Stimulated activated CD8-positive, alpha-beta memory T cell treated with anti-CD3 and anti-CD28 coated beads, Interleukin-4, amount 100 ng/mL, for 24 hours (primary cell): ENCODE data around the gene LPAR3.

Experiments
- DNase-seq: peaks from one replicate; pipeline ENCODE4 v3.0.0-alpha.2; 2020; ENCODE audit warnings: low read depth

Gene LPAR3

DNA sequence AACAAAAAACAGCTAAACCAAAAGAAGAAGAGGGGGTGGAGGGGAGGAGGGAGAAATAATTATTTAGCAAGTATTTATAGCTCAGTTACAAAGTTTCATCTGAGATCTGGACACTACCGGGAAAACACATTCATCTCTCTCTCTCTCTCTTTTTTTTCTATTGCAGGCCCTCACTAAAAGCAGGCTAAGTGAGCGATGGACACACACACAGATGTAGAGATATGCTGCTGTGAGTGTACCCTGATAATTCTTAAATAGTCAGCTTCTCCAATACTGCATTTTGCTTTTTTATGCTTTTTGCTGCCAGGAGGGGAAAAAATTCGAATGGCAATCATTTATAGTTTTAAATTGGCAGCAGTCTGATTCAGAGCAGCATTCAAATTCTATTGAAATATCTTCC is 65.0 kb downstream of the LPAR3 start:
- DNase-seq = no peak

DNA sequence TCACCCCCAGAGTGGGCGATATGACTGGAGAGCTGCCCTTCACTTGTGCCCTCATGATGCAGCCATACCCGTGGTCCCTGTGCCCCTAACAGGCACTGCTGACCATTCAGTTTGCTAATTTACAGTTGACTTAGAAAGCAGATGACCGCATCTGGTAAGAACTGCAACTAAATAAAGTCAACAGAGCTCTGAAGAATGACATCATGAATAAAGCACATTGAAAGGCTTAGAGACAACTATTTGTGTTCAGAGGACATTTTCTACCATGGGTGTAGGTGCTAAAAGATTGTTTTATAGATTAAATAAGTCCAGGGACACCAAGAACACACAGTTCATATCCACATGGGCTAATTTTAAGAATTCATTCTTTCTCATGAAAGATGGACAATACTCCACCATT is 65.5 kb downstream of the LPAR3 start:
- no peak for DNase-seq

GRCh38 chr1:84825161-84825560 is 67.8 kb downstream of the LPAR3 start:
- DNase-seq = no peak

- no peak for DNase-seq
Measured at GRCh38 chr1:84823991-84824390, 69.0 kb downstream of the LPAR3 start.

- no peak for DNase-seq
Measured at GRCh38 chr1:84823511-84823910, 69.5 kb downstream of the LPAR3 start.

DNA sequence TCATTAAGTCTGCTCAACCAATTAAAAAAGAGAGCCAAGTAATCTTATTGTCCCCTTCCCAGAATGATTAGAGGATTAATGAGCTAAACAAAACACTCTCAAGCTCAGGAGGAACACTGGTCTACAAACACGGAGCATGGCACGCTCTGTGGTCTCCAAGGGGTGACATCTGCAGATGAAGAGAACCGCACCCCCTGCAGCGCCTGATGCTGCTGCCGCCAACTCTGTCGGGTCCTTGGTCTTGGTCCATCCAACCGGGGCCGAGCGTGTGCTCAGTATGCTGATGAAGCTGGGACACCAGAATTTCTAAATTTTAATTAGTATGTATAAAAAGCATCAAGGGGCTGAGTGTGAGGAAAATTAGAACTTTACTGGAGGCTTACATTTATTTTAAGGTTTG is 82.7 kb downstream of the LPAR3 start:
- DNase-seq = no peak

- DNase-seq = no peak
Measured at GRCh38 chr1:84809023-84809422, 84.0 kb downstream of the LPAR3 start.

DNA sequence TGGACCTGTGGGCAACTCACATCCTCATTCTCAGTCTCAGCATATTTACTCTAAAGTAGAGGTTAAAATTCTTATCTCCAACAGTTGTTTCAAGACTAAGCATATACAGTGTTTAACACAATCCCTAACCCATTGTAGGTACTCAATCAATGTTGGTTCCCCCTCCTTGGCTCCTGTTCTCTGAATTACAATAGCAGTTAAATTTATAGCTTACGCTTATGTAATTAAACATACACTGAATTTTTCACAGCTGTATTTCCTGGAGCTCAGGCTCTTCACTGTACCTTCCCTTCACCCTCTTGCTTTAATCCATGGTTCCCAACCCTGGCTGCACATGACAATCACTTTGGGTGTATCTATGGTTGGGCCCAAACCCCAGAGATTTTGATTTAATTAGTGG is 89.4 kb downstream of the LPAR3 start:
- no peak for DNase-seq

GRCh38 chr1:84802567-84803232 is 90.3 kb downstream of the LPAR3 start:
- DNase-seq = no peak

GRCh38 chr1:84800090-84801073 is 92.6 kb downstream of the LPAR3 start:
- DNase-seq = no peak

DNA sequence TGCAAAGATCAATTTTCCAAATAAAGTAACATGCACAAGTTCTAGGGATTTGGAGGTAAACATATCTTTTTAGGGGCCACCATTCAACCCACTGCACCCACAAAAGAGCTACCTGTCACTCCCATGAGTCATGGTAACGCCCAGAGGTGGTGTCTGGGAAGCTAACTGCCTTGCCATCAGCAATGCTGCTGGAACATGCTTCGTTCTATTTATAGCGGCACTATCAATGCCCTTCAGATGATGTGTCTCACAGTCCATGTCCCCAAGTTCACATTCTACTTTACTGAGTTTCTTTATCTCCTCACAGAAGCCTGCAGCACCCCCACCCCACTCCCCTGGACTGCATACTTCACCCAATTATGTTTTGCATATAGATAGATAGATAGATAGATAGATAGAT is 95.4 kb downstream of the LPAR3 start:
- no peak for DNase-seq

GRCh38 chr1:84795966-84796600 is 96.9 kb downstream of the LPAR3 start:
- no peak for DNase-seq

- no peak for DNase-seq
Measured at GRCh38 chr1:84795213-84795612, 97.8 kb downstream of the LPAR3 start.

DNA sequence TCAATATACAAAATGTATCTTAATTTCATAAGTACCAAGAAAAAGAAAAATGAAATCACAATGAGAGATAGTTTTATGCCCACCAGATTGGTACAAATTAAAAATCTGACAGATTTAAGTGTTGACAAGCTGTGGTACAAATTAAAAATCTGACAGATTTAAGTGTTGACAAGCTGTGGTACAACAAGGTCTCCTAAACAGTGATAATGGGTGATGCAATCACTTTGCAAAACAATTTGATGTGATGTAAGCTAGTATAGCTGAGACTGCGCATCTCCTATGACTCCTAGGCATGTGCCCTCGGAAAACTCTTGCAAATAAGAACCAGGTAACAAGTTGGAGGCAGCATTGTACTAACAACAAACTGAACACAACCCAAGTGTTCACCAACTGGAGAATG is 100.6 kb downstream of the LPAR3 start:
- DNase-seq = no peak

DNA sequence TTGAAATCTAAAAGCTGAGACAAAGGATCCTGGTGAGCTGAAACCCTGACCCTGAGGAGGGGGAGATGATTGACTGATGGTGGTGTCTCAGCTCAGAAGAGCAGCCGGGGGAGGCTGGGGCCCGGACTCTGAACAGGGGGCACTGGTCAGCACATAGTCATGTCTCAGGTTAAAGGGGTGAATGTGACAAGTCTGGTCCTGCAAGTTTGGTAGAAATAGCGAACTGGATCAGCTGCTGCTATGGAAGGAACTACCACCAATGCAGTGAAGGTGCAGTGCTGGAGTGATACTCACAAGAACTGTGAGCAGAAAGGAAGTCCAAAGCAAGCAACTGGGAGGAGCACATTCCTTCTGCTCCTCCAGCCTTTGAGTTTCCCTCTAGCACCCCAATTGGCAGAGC is 104.0 kb downstream of the LPAR3 start:
- no peak for DNase-seq

DNA sequence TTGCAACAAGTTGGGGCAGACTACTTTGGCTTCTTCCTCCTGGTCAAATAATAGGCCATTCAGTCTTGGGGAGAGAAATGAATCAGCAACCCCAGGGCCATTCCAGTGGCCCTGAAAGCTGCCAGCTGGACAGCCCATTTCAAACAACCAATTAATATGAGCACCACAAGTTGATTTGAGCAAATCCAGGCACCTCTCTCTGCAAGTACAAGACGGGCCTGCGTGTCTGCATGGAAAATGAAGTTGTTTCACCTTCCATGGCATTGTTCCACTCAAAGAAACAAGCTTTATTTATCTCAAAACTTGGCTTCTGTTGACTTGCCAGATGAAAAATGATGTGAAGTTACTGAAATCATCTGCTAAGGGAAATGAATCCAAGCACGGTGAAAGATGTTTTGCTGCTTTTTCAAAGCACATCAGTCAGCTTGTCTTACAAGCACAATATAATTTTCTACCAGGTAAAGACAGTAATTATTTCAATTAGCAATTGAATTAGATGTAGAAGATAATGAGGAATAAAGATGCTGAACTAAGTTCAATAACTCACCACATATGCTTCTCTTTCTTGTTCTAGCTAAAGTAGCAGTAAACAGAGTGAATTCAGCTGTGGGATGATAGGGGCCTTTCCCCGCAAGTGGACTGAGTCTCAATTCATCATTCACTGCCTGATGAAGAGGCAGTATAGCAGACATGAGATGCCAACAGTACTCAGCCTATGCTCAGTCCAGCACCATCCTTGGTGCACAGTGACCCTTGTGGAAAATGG is 107.6 kb downstream of the LPAR3 start:
- no peak for DNase-seq

GRCh38 chr1:84782881-84783280 is 110.1 kb downstream of the LPAR3 start:
- no peak for DNase-seq

- DNase-seq = peak; percentile 75
Measured at GRCh38 chr1:84781946-84782771, 110.8 kb downstream of the LPAR3 start.

DNA sequence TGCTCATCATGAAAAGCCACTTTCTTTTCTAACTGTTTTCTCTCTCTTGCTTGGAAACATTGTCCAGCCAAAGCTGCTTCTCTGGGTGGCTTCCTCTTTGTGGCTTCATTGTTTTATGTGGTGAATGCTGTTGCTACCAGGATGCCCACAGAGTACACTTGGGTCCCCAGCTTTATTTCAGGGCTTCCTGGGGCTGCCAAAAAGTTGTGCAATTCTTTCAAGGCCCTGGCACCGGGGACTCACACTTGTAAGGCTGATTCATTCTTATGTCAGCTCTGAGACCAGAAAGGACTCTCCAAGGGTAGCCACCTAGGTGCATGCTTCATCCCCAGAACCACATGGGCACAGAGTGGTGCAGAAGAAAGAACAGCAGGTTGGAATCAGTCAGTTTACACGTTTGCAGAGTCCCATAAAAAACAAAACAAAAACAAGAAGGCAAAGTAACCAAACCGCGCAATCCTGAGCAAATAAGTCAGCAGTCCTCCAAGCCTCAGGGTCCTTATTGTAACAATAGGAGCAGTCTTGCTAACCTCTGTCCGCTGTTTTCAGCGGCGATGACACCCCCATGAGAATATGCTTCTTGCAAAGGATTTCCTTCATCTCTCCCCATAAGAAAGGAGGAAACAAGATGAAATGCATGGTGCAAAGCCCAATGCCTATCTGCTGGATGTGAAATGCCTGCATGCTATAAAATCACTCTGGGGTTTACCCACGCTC is 112.8 kb downstream of the LPAR3 start:
- DNase-seq = no peak

- no peak for DNase-seq
Measured at GRCh38 chr1:84776639-84777038, 116.4 kb downstream of the LPAR3 start.

- DNase-seq = no peak
Measured at GRCh38 chr1:84775535-84775920, 117.5 kb downstream of the LPAR3 start.
